Upper lobe of right lung (tissue), 1 donor: ENCODE measurements around the gene PDE2A. TPM values are rescaled to one million over a fixed set of nuclear protein-coding genes. Genes with fewer than 3 reads are reported as not detected.
"Not testable (repeated sequence)": the region's sequence is repeated elsewhere in the genome, so short reads cannot be mapped to it uniquely, and the experiment has no call there.

Experiments
- ATAC-seq: fragments of 200-7000 bp; cut with Tn5 transposase; one replicate; pipeline ENCODE4 v1.9.1; 2020; ENCODE audit warnings: mild to moderate bottlenecking, moderate library complexity
- DNase-seq: peaks from one replicate; pipeline ENCODE4 v3.0.0-alpha.2; 2020
- H3K27ac ChIP-seq: fragments of 200-600 bp; one replicate; pipeline ENCODE4 v1.8.0; 2022
- H3K27me3 ChIP-seq: fragments of 200-600 bp; one replicate; pipeline ENCODE4 v1.8.0; 2022; ENCODE audit warnings: mild to moderate bottlenecking
- H3K36me3 ChIP-seq: fragments of 200-600 bp; one replicate; pipeline ENCODE4 v1.8.0; 2022
- H3K4me1 ChIP-seq: fragments of 200-600 bp; one replicate; pipeline ENCODE4 v1.8.0; 2022
- H3K4me3 ChIP-seq: fragments of 200-600 bp; one replicate; pipeline ENCODE4 v1.8.0; 2022; ENCODE audit warnings: mild to moderate bottlenecking
- H3K9me3 ChIP-seq: fragments of 200-600 bp; one replicate; pipeline ENCODE4 v1.8.0; 2022
- CTCF ChIP-seq: fragments of 200-600 bp; IDR thresholded peaks from one replicate; pipeline ENCODE4 v1.8.0; 2022; ENCODE audit warnings: antibody characterized with exemption
- intact Hi-C: fragments of 100-400 bp; cut with DNase I; formaldehyde crosslinking; loops from one replicate; pipeline ENCODE4 v1.11.0; 2022
- total RNA-seq: library from RNA; stranded (reverse); fragmentation: NEBNext Ultra II Directional; extraction: Animal tissue kit (Norgen Biotek cat#: 25700); gene quantifications from one replicate; pipeline ENCODE4 v1.2.1, GENCODE V29; 2021
- donor health status: DM: no; HTN: yes; CAD: no; lungs with severe emphysema.

PDE2A gene
- total RNA-seq, 1 donor from 2014 or later = 27.3 TPM

GRCh38 chr11:72576243-72576595 lies 98.0 kb downstream of the PDE2A start:
- DNase-seq = peak; percentile 34
- H3K4me1 ChIP-seq = no peaks in the 10 kb centered on the region
- no peaks in the 10 kb centered on the region for H3K9me3 ChIP-seq
- no peak for TF ChIP-seq CTCF
- H3K4me3 ChIP-seq = no peak overlapping the region
- H3K27me3 ChIP-seq = no peaks in the 10 kb centered on the region
- intact Hi-C loops = loop anchor here (10.0 kb wide), 1 partner anchor 101 kb away; no protein-coding TSS in a partner anchor
- H3K36me3 ChIP-seq = no peaks in the 10 kb centered on the region
- H3K27ac ChIP-seq = no peak overlapping the region
- no peak for ATAC-seq

GRCh38 chr11:72575533-72576242 lies 98.5 kb downstream of the PDE2A start:
- DNase-seq = no peak
- no peak for ATAC-seq
- intact Hi-C loops = loop anchor here (10.0 kb wide), 1 partner anchor 101 kb away; no protein-coding TSS in a partner anchor

GRCh38 chr11:72574548-72575460 lies 99.4 kb downstream of the PDE2A start:
- no peaks in the 10 kb centered on the region for H3K4me1 ChIP-seq
- no peak overlapping the region for H3K27ac ChIP-seq
- no peaks in the 10 kb centered on the region for H3K9me3 ChIP-seq
- H3K27me3 ChIP-seq = no peaks in the 10 kb centered on the region
- TF ChIP-seq CTCF = no peak
- DNase-seq = peak; percentile 46
- H3K36me3 ChIP-seq = no peaks in the 10 kb centered on the region
- intact Hi-C loops = loop anchor here (10.0 kb wide), 1 partner anchor 100 kb away; no protein-coding TSS in a partner anchor
- no peak overlapping the region for H3K4me3 ChIP-seq
- ATAC-seq = no peak

More at GRCh38 chr11:72575533-72576242, 98.5 kb downstream of the PDE2A start:
- no peaks in the 10 kb centered on the region for H3K4me1 ChIP-seq
- no peaks in the 10 kb centered on the region for H3K9me3 ChIP-seq
- H3K27ac ChIP-seq = no peak overlapping the region
- H3K36me3 ChIP-seq = no peaks in the 10 kb centered on the region
- H3K4me3 ChIP-seq = no peak overlapping the region
- no peaks in the 10 kb centered on the region for H3K27me3 ChIP-seq
- TF ChIP-seq CTCF = no peak

- H3K36me3 ChIP-seq = no peaks in the 10 kb centered on the region
- H3K4me1 ChIP-seq = no peaks in the 10 kb centered on the region
- DNase-seq = peak; percentile 49
- H3K4me3 ChIP-seq = no peak overlapping the region
- H3K27me3 ChIP-seq = no peaks in the 10 kb centered on the region
- TF ChIP-seq CTCF = no peak
- ATAC-seq = no peak
- intact Hi-C loops = loop anchor here (10.0 kb wide), 1 partner anchor 99 kb away; no protein-coding TSS in a partner anchor
- no peak overlapping the region for H3K27ac ChIP-seq
- H3K9me3 ChIP-seq = no peaks in the 10 kb centered on the region
Observed at GRCh38 chr11:72573855-72574445, 100.3 kb downstream of the PDE2A start.

- Histone ChIP-seq H3K27me3 (no peaks in the 10 kb centered on the region), H3K4me3 (no peak overlapping the region), H3K27ac (no peak overlapping the region), H3K4me1 (no peaks in the 10 kb centered on the region), H3K9me3 (no peaks in the 10 kb centered on the region), H3K36me3 (no peaks in the 10 kb centered on the region)
- ATAC-seq (peak; percentile 82), DNase-seq (peak; percentile 70)
- TF ChIP-seq CTCF = peak; percentile 54
- intact Hi-C loops = loop anchor here (10.0 kb wide), 1 partner anchor 98 kb away; no protein-coding TSS in a partner anchor
Observed at GRCh38 chr11:72573072-72573854, 101.0 kb downstream of the PDE2A start.

GRCh38 chr11:72572540-72572939 lies 101.7 kb downstream of the PDE2A start:
- not testable (repeated sequence) for DNase-seq, ATAC-seq, H3K27me3 ChIP-seq, H3K36me3 ChIP-seq, H3K9me3 ChIP-seq, H3K27ac ChIP-seq, H3K4me1 ChIP-seq, H3K4me3 ChIP-seq
- intact Hi-C loops = loop anchor here (10.0 kb wide), 1 partner anchor 98 kb away; no protein-coding TSS in a partner anchor
